Thyroid gland (tissue), 4 donors: ENCODE data around the gene AFAP1L1. TPM values are rescaled to one million over a fixed set of nuclear protein-coding genes. Genes with fewer than 3 reads are reported as not detected.

Experiments
- DNase-seq, 2 donors: peaks; one replicate each; pipeline ENCODE4 v3.0.0-alpha.2; 2019
- H3K27ac ChIP-seq, 3 donors: fragments of 200-600 bp; sonication (generic); 1 replicate in 2 of 3; 2 replicates in 1 of 3; pipeline ENCODE4 v1.5.1; 2016 to 2019; ENCODE audit warnings: mild to moderate bottlenecking in 1 of 3, moderate library complexity in 1 of 3
- H3K27me3 ChIP-seq: fragments of 200-600 bp; sonication (generic); one replicate; pipeline ENCODE4 v1.5.1; 2019
- H3K36me3 ChIP-seq, 2 donors: fragments of 200-600 bp; sonication (generic); one replicate each; pipeline ENCODE4 v1.5.1; 2016 to 2019
- H3K4me1 ChIP-seq, 2 donors: fragments of 200-600 bp; sonication (generic); one replicate each; pipeline ENCODE4 v1.5.1; 2017 to 2019
- H3K4me3 ChIP-seq, 3 donors: fragments of 200-600 bp; sonication (generic); replicated peaks in 1 of 3; 1 replicate in 2 of 3; 2 replicates in 1 of 3; pipeline ENCODE4 v1.5.1; 2016; ENCODE audit warnings: mild to moderate bottlenecking in 1 of 3
- H3K9me3 ChIP-seq: fragments of 200-600 bp; sonication (generic); one replicate; pipeline ENCODE4 v1.5.1; 2017
- POLR2A ChIP-seq, 2 donors: fragments of 450-650 bp; IDR thresholded peaks; one replicate each; pipeline ENCODE4 v1.6.1; 2017; ENCODE audit warnings: antibody characterized with exemption in 2 of 2, mild to moderate bottlenecking in 2 of 2, moderate library complexity in 1 of 2
- WGBS, 2 donors: methylation state at CpG; one replicate each; pipeline ENCODE4 v1.1.5; 2017; 5-methylcytosine and 5-hydroxymethylcytosine counted together
- intact Hi-C: fragments of 100-400 bp; cut with DNase I; formaldehyde crosslinking; loops from one replicate; pipeline ENCODE4 v1.15.1; 2023
- total RNA-seq, 4 donors: library from RNA; depleted of rRNA; stranded (reverse); fragments of >200 nt; gene quantifications; one replicate each; pipeline ENCODE4 v1.2.3, GENCODE V29; 2016
- TF ChIP-seq, protein P1 (sequence below), 6 experiments: fragments of 200-600 bp in 3 of 6; fragments of 450-650 bp in 3 of 6; sonication (generic) in 3 of 6; IDR thresholded peaks; one replicate each; pipeline ENCODE4 v1.5.1; 2016 to 2019; ENCODE audit warnings: antibody characterized with exemption in 6 of 6, mild to moderate bottlenecking in 2 of 6, inconsistent platforms in 1 of 6, moderate library complexity in 1 of 6

The AFAP1L1 gene
- total RNA-seq, 4 donors from 2014 or later: 15.9 to 43.1 (median 26.8) TPM

DNA sequence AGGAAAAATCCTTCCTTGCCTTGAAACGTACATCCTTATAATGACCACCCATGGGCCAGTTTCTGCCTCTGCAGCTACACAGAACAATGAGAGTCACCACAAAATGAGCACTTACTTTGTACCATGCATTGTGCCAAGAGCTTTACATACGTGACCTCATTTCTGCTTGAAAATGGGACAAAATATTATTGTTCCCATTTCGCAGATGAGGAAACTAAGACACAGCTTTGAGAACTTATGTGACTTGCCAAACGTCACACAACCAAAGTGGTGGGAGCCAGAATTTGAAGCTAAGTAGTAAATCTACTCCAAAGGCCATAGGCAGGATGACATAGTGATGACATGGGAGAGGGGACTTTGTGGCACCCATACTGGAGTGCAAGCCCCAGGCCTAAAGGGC is 38.8 kb downstream of the AFAP1L1 start:
- intact Hi-C loops: loop anchor here (10.0 kb wide), 1 partner anchor 254 kb away; no protein-coding TSS in a partner anchor
- no peak overlapping the region for H3K27ac ChIP-seq
- no peaks in the 10 kb centered on the region for H3K4me1 ChIP-seq
- no peaks in the 10 kb centered on the region for H3K9me3 ChIP-seq
- TF ChIP-seq, protein P1, sequence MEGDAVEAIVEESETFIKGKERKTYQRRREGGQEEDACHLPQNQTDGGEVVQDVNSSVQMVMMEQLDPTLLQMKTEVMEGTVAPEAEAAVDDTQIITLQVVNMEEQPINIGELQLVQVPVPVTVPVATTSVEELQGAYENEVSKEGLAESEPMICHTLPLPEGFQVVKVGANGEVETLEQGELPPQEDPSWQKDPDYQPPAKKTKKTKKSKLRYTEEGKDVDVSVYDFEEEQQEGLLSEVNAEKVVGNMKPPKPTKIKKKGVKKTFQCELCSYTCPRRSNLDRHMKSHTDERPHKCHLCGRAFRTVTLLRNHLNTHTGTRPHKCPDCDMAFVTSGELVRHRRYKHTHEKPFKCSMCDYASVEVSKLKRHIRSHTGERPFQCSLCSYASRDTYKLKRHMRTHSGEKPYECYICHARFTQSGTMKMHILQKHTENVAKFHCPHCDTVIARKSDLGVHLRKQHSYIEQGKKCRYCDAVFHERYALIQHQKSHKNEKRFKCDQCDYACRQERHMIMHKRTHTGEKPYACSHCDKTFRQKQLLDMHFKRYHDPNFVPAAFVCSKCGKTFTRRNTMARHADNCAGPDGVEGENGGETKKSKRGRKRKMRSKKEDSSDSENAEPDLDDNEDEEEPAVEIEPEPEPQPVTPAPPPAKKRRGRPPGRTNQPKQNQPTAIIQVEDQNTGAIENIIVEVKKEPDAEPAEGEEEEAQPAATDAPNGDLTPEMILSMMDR (IDR thresholded peaks at IDR 0.05): no peak
- no peak for TF ChIP-seq POLR2A (IDR thresholded peaks at IDR 0.05)
- no peak for DNase-seq
- WGBS, 2 donors: 87 to 92% methylated on average over 4 of the region's 4 CpGs
- H3K36me3 ChIP-seq: no peaks in the 10 kb centered on the region
- H3K4me3 ChIP-seq: no peak overlapping the region
- no peaks in the 10 kb centered on the region for H3K27me3 ChIP-seq

DNA sequence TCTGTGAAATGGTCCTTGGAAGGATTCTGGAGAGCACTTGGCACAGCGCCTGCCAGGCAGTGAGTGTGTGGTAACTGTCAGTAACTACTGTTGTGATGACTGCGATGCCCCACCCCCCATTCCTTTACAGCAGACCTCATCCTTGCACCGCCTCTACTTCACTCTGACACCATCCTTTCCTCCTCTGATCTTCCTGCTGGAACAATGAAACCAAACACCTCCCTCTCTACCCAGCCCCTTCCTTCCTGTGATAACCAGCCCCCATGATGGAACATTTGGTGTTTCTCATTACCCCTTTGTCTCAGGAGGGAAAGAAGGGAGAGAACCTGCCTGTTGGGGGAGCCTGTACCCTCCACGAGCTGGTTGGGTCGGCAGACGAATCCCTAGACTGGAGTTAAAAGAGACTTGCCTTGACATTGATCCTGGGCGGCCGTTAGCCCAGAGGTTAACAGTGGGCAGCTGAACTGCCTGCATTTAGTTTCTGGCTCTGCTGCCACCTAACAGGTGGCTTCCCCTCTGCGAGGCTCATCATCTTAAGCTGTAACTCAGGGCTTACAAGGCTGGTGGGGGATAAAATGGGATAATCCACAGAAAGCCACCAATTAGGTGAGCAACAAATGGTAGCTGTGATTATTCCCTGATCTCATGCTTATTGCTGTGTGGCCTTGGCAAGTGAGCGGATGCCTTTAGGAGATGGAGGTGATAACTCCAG is 39.4 kb downstream of the AFAP1L1 start:
- Histone ChIP-seq H3K9me3 (no peaks in the 10 kb centered on the region), H3K4me3 (no peak overlapping the region), H3K36me3 (no peaks in the 10 kb centered on the region), H3K27ac (no peak overlapping the region), H3K27me3 (no peaks in the 10 kb centered on the region), H3K4me1 (no peaks in the 10 kb centered on the region)
- TF ChIP-seq, protein P1 (IDR thresholded peaks at IDR 0.05): no peak
- TF ChIP-seq POLR2A (IDR thresholded peaks at IDR 0.05): no peak
- DNase-seq: peak; percentile 24 to 29
- 52 to 58% methylated on average over 10 of the region's 10 CpGs for WGBS, 2 donors
- intact Hi-C loops: loop anchor here (10.0 kb wide), 1 partner anchor 254 kb away; no protein-coding TSS in a partner anchor

DNA sequence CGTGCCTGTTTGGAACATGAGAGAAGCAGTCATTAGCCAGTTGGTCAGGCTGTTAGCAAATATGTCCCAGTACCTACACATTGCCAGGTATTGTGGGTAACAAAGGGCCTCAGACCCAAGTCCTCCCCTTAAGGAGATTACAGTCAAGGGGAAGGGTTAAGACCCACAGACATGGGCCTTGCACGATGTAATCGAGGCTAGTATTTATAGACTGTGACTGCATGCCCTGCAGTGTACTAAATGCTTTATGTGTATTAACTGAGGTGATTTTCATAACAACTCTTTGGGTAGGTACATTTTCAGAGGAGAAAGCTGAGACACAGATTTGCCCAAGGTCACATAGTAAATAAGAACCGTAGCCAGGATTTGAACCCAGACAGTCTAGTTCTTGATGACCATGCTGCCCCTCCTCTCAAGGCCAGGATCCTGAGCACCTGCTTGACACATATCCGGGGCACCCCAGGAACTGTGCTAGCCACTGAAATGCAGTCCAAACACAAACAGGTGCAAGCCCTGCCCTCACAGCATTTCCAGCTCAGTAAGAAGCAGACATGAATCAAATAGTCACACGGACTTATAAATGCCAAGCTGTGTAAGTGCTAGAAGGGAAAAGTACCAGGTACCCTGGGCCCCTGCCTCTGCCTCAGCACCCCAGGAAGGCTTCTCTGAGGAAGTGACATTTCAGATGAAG is 41.6 kb downstream of the AFAP1L1 start:
- H3K9me3 ChIP-seq: no peaks in the 10 kb centered on the region
- TF ChIP-seq POLR2A (IDR thresholded peaks at IDR 0.05): no peak
- TF ChIP-seq, protein P1 (IDR thresholded peaks at IDR 0.05): no peak
- H3K27me3 ChIP-seq: no peaks in the 10 kb centered on the region
- WGBS, 2 donors: 73 to 78% methylated on average over 6 of the region's 6 CpGs
- H3K4me1 ChIP-seq: peaks cover 0 to 4% of the 10 kb centered on the region in 2 donors
- H3K4me3 ChIP-seq: no peak overlapping the region
- intact Hi-C loops: loop anchor here (10.0 kb wide), 1 partner anchor 252 kb away; no protein-coding TSS in a partner anchor
- H3K36me3 ChIP-seq: no peaks in the 10 kb centered on the region
- H3K27ac ChIP-seq: no peak overlapping the region
- DNase-seq: no peak

DNA sequence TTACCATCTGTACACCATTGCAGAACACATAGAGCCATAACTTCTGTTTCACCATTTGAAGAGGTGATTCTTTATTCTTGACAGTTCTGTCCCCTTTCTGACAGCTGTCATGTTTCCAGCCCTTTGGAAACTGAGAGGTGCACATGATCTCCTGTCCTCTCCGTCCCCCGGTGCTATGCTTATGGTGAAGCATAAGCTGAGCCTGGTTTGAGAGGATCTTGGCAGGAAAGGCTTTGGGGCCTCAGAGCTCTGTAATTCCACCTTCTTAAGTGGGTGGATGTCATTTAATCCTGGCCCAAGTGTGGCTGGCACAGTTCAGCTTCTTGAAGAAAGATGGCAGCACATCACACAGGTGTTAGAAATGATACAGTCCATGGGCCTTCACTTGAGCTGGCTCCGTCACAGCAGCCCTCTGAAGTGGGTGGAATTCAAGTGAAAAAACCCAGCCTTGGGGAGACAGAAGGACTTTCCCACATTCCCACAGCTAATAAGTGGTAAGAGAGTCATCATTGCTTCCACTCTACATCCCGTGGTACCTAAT is 43.0 kb downstream of the AFAP1L1 start:
- 74 to 79% methylated on average over 4 of the region's 4 CpGs for WGBS, 2 donors
- Histone ChIP-seq H3K27ac (no peak overlapping the region), H3K4me1 (peaks cover 0 to 4% of the 10 kb centered on the region in 2 donors), H3K27me3 (no peaks in the 10 kb centered on the region), H3K4me3 (no peak overlapping the region), H3K36me3 (no peaks in the 10 kb centered on the region), H3K9me3 (no peaks in the 10 kb centered on the region)
- TF ChIP-seq, protein P1 (IDR thresholded peaks at IDR 0.05): no peak
- no peak for TF ChIP-seq POLR2A (IDR thresholded peaks at IDR 0.05)
- intact Hi-C loops: loop anchor here (5.0 to 10.0 kb wide), 2 partner anchors 58 to 250 kb away; no protein-coding TSS in a partner anchor
- no peak for DNase-seq
